ENCODE results near the gene LAMC1. TPM values are rescaled to one million over a fixed set of nuclear protein-coding genes. Genes with fewer than 3 reads are reported as not detected.

The LAMC1 gene
- total RNA-seq, 2 experiments from 2014 or later: not detected

- Mint-ChIP-seq H3K4me3 (no peak overlapping the region), H3K27ac (no peak overlapping the region), H3K27me3 (peaks cover 6% of the 10 kb centered on the region), H3K36me3 (ENCODE audit: low read depth) (no peaks in the 10 kb centered on the region), H3K4me1 (ENCODE audit: low read depth) (no peaks in the 10 kb centered on the region), H3K9me3 (no peaks in the 10 kb centered on the region)
- ChIA-PET POLR2A (no interaction called here), CTCF (no interaction called here)
- Histone ChIP-seq H3K4me1 (ENCODE audit: insufficient read depth, low read length) (no peaks in the 10 kb centered on the region), H3K4me3 (ENCODE audit: low read length) (no peak overlapping the region), H3K36me3 (ENCODE audit: insufficient read depth, low read length) (no peaks in the 10 kb centered on the region), H3K9me3 (ENCODE audit: control insufficient read depth in 1 of 2, insufficient read depth in 1 of 2, low read length in 2 of 2) (no peaks in the 10 kb centered on the region), H3K27ac (ENCODE audit: low read depth in 1 of 2, low read length in 2 of 2) (no peak overlapping the region), H3K27me3 (ENCODE audit: control insufficient read depth in 1 of 2, insufficient read depth in 2 of 2, low read length in 2 of 2) (no peaks in the 10 kb centered on the region)
- intact Hi-C loops (cut with DNase I, micrococcal nuclease): no loop called here
- no peak for ATAC-seq (ENCODE audit: poor library complexity)
- no peak for DNase-seq
- no peak for TF ChIP-seq CTCF (IDR thresholded peaks at IDR 0.05)
These were observed 140.1 kb downstream of the LAMC1 start for GRCh38 chr1:183163316-183163715.

GRCh38 chr1:183164340-183164739 lies 141.1 kb downstream of the LAMC1 start:
- H3K27ac Mint-ChIP-seq: no peak overlapping the region
- no peaks in the 10 kb centered on the region for H3K36me3 Mint-ChIP-seq (ENCODE audit: low read depth)
- no peaks in the 10 kb centered on the region for H3K27me3 ChIP-seq (ENCODE audit: control insufficient read depth in 1 of 2, insufficient read depth in 2 of 2, low read length in 2 of 2)
- no peak for ATAC-seq (ENCODE audit: poor library complexity)
- no peaks in the 10 kb centered on the region for H3K9me3 ChIP-seq (ENCODE audit: control insufficient read depth in 1 of 2, insufficient read depth in 1 of 2, low read length in 2 of 2)
- ChIA-PET POLR2A (no interaction called here), CTCF (no interaction called here)
- no peak overlapping the region for H3K4me3 ChIP-seq (ENCODE audit: low read length)
- no peaks in the 10 kb centered on the region for H3K36me3 ChIP-seq (ENCODE audit: insufficient read depth, low read length)
- no peaks in the 10 kb centered on the region for H3K9me3 Mint-ChIP-seq
- no peak for TF ChIP-seq CTCF (IDR thresholded peaks at IDR 0.05)
- H3K27ac ChIP-seq (ENCODE audit: low read depth in 1 of 2, low read length in 2 of 2): no peak overlapping the region
- DNase-seq: no peak
- H3K4me1 Mint-ChIP-seq (ENCODE audit: low read depth): no peaks in the 10 kb centered on the region
- intact Hi-C loops (cut with DNase I, micrococcal nuclease): no loop called here
- H3K4me1 ChIP-seq (ENCODE audit: insufficient read depth, low read length): no peaks in the 10 kb centered on the region
- H3K27me3 Mint-ChIP-seq: peaks cover 6% of the 10 kb centered on the region
- no peak overlapping the region for H3K4me3 Mint-ChIP-seq

- no peaks in the 10 kb centered on the region for H3K9me3 ChIP-seq (ENCODE audit: control insufficient read depth in 1 of 2, insufficient read depth in 1 of 2, low read length in 2 of 2)
- Mint-ChIP-seq H3K4me1 (ENCODE audit: low read depth) (no peaks in the 10 kb centered on the region), H3K9me3 (no peaks in the 10 kb centered on the region), H3K36me3 (ENCODE audit: low read depth) (no peaks in the 10 kb centered on the region), H3K27ac (no peak overlapping the region), H3K27me3 (peaks cover 6% of the 10 kb centered on the region), H3K4me3 (no peak overlapping the region)
- intact Hi-C loops (cut with DNase I, micrococcal nuclease): no loop called here
- no peak overlapping the region for H3K27ac ChIP-seq (ENCODE audit: low read depth in 1 of 2, low read length in 2 of 2)
- H3K4me1 ChIP-seq (ENCODE audit: insufficient read depth, low read length): no peaks in the 10 kb centered on the region
- ChIA-PET CTCF (no interaction called here), POLR2A (no interaction called here)
- no peak for TF ChIP-seq CTCF (IDR thresholded peaks at IDR 0.05)
- no peaks in the 10 kb centered on the region for H3K36me3 ChIP-seq (ENCODE audit: insufficient read depth, low read length)
- DNase-seq (no peak), ATAC-seq (ENCODE audit: poor library complexity) (no peak)
- H3K4me3 ChIP-seq (ENCODE audit: low read length): no peak overlapping the region
- H3K27me3 ChIP-seq (ENCODE audit: control insufficient read depth in 1 of 2, insufficient read depth in 2 of 2, low read length in 2 of 2): no peaks in the 10 kb centered on the region
These were observed 141.7 kb downstream of the LAMC1 start for GRCh38 chr1:183164963-183165362.

Data from CD4-positive, alpha-beta T cell (primary cell).